ENCODE data around the gene CCNI. TPM values are rescaled to one million over a fixed set of nuclear protein-coding genes. Genes with fewer than 3 reads are reported as not detected.
"Not testable (repeated sequence)": the region's sequence is repeated elsewhere in the genome, so short reads cannot be mapped to it uniquely, and the experiment has no call there.

CCNI gene
- total RNA-seq, 2 donors from 2014 or later = 212 to 217 TPM

DNA sequence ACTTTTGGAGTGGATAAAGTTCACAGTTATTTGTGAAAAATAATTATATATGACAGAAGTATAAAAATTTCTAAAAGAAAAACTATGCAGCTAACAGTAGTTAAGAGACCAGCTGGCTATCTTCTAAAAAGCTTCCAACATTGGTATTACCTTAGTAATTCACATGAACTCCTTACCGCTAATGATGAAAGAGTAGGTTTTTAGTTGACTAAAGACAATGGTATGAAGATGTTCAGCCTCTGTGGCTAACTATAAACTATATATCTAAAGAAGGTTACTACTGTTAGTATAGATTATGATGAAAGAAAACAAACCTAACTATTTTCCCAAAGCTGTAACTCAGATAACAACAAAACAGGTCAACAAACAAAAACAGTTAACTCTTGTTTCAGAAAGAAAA, 10.4 kb downstream of the CCNI start:
- Mint-ChIP-seq H3K9me3 (no peaks in the 10 kb centered on the region), H3K36me3 (peaks cover 11 to 24% of the 10 kb centered on the region in 2 donors), H3K27ac (no peak overlapping the region)
- ATAC-seq = no peak
- DNase-seq (ENCODE audit: low spot score in 2 of 2) = no peak

DNA sequence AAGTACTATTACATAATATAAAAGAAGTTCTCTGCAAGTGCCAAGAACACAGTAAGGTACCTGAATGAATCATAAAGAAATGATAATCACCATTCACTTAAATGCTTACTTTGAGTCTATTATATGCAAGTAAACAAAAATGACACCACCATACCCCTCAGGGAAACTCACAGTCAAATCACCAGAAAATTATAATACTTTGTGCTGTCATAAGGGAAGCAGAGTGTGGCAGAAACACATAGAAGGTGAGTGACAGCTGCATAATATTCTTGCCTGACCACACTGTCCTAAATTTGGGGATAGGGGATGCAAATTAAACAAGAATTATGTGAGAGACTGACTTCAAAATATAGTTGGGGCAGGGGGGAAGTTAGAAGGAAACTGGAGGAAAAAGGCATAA, 12.9 kb downstream of the CCNI start:
- Mint-ChIP-seq H3K36me3 (peaks cover 11 to 15% of the 10 kb centered on the region in 2 donors), H3K9me3 (no peaks in the 10 kb centered on the region), H3K27ac (peak overlapping the region in 1 of 2 donors; percentile 47)
- no peak for DNase-seq (ENCODE audit: low spot score in 2 of 2)
- ATAC-seq = peak; percentile 37 to 79

DNA sequence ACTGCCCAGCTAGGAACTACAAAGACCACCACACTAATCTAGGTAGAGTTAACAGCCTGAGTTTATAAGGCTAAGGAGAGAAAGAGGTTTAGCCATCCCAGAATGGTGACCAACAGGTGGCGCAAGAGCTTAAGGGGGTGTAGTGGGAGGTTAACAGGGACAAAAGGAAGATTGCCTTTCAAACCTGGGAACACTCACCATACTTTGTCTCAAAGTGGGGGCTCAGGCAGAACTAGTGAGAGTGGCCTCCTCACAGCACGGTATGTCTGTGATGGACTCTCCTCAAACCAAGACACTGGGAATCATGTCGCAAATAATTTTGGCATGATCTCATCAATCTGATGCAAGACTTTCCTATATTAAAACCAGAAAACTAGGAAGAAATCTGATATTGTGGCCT, 23.4 kb downstream of the CCNI start:
- H3K36me3 Mint-ChIP-seq = peaks cover 5 to 15% of the 10 kb centered on the region in 2 donors
- peak; percentile 37 to 43 for ATAC-seq

DNA sequence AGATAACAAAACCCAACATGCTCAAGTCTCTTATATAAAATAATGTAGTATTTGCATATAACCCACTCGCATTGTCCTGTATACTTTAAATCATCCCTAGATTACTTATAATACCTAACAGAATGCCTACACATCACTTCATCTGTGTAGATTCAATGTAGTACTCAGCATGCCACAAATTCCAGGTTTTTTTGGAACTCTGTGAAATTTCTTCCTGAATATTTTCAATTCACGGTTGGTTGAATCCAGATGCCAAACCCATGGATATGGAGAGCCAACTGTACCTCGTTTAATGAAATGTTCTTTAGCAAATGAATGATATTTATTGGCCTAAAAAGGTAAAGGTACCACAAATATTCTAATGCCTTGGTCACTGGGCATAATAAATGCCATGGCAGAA, 24.8 kb downstream of the CCNI start:
- peaks cover 5 to 8% of the 10 kb centered on the region in 2 donors for H3K36me3 Mint-ChIP-seq
- H3K9me3 Mint-ChIP-seq = no peaks in the 10 kb centered on the region
- ATAC-seq (no peak), DNase-seq (ENCODE audit: low spot score in 2 of 2) (no peak)
- no peak overlapping the region for H3K27ac Mint-ChIP-seq

More for the DNA sequence above, 23.4 kb downstream of the CCNI start:
- peak in 1 of 2 donors; percentile 54 for DNase-seq (ENCODE audit: low spot score in 2 of 2)
- Mint-ChIP-seq H3K9me3 (no peaks in the 10 kb centered on the region), H3K27ac (peak overlapping the region in 1 of 2 donors; percentile 64)

DNA sequence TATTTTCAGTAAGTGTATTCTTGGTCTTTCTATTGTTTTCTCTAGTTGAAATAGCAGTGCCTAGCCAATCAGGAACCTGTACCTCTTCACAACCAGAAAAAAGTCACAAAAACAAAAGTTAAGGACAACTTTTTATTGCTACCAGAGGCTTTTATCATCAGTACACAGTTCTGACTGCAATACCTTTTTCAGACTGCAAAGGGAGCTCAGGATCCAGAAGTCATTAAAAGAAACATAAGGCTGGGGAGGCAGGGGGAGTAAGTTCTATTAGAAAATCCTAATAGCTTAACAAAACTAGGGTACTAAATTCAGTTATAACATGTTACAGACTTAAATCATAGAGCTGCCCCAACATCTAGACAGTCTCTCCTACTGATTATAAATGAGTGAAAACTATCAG, 28.8 kb downstream of the CCNI start:
- peak overlapping the region; percentile 49 to 78 for H3K27ac Mint-ChIP-seq

DNA sequence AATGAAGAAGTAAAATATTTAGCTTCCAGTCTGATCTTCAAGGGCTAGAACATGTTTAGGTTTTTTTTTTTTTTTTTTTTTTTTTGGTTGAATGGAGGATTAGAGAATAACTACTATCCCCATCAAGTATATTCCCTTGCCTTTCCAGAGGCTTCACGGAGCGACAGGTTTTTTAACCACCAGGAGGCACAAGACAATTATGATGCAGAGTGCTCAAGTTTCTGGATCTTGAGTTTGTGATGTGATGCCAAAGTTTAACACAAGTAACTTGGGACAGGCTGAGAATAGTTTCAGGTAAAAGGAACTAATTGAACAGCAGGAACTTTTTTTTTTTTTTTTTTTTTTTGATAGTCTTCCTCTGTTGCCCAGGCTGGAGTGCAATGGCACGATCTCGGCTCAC, 30.3 kb downstream of the CCNI start:
- ATAC-seq (no peak), DNase-seq (ENCODE audit: low spot score in 2 of 2) (no peak)
- Mint-ChIP-seq H3K27ac (peak overlapping the region in 1 of 2 donors; percentile 49), H3K36me3 (peaks cover 0 to 5% of the 10 kb centered on the region in 2 donors), H3K9me3 (no peaks in the 10 kb centered on the region)

More for the DNA sequence above, 28.8 kb downstream of the CCNI start:
- peaks cover 3 to 5% of the 10 kb centered on the region in 2 donors for H3K36me3 Mint-ChIP-seq
- ATAC-seq = no peak
- H3K9me3 Mint-ChIP-seq = no peaks in the 10 kb centered on the region
- no peak for DNase-seq (ENCODE audit: low spot score in 2 of 2)

DNA sequence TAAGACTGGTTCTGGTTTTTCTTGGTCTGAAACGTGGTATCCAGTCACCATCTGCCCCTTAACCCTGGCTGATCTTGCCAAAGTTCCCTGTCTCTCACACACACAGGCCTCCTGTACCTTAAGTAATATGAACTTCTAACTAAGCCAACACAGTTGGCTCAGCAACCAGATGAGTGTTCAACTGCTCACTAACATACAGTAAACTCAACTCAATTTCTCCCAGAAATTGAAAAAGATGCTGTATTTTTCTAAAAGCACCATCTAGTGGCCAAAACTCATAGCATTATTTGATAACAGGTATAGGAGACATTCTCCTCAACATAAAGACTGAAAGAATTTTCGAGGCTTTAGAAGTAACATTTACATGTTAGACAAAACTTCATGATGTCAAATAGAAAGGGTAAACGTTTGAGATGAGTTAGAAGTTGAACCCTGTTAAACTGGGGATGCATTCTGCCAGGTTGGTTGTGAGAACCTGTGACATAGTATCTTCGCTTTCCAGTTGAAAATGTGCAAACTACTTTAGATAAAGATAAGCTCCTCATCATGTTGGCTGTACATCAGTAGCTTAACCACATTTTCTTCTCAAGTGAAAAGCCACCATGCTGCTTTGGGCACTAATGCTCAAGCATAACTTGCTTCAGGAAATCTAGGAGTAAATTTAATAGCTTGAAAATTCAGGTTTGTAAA, 31.2 kb downstream of the CCNI start:
- Mint-ChIP-seq H3K36me3 (peaks cover 0 to 5% of the 10 kb centered on the region in 2 donors), H3K9me3 (no peaks in the 10 kb centered on the region), H3K27ac (no peak overlapping the region)
- ATAC-seq (peak; percentile 52 to 55), DNase-seq (ENCODE audit: low spot score in 2 of 2) (no peak)

DNA sequence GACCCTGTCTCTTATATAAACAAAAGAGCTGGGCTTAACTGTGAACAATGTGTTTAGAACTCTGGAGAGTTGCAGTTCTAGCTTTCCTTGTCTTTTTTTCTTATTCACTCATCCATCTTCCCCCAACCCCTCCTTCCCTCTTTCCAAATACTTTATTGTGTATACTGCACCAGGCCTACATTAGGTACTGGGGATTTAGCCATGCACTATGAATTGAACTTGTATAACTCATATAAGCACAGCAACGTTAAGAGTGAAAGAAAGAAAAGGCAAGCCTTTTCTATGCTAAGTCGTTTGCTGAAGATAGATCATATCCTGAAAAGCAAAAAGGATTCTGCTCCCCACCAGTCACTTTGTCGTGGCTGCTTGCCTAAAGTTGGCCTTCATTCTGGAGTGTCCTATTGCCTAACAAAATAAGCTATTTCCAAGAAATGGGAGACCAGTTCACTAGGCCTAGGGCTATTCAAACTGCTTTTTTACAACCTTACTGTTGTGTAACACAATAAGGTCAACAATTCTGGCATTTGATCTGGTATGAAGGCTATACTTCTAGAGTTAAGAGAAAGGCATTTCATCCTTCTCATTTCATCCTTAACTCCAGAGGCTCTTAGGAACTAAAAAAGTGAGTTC, 32.2 kb downstream of the CCNI start:
- ATAC-seq = no peak
- H3K27ac Mint-ChIP-seq = no peak overlapping the region
- DNase-seq (ENCODE audit: low spot score in 2 of 2) = no peak
- H3K9me3 Mint-ChIP-seq = no peaks in the 10 kb centered on the region
- peaks cover 5% of the 10 kb centered on the region in 2 donors for H3K36me3 Mint-ChIP-seq

DNA sequence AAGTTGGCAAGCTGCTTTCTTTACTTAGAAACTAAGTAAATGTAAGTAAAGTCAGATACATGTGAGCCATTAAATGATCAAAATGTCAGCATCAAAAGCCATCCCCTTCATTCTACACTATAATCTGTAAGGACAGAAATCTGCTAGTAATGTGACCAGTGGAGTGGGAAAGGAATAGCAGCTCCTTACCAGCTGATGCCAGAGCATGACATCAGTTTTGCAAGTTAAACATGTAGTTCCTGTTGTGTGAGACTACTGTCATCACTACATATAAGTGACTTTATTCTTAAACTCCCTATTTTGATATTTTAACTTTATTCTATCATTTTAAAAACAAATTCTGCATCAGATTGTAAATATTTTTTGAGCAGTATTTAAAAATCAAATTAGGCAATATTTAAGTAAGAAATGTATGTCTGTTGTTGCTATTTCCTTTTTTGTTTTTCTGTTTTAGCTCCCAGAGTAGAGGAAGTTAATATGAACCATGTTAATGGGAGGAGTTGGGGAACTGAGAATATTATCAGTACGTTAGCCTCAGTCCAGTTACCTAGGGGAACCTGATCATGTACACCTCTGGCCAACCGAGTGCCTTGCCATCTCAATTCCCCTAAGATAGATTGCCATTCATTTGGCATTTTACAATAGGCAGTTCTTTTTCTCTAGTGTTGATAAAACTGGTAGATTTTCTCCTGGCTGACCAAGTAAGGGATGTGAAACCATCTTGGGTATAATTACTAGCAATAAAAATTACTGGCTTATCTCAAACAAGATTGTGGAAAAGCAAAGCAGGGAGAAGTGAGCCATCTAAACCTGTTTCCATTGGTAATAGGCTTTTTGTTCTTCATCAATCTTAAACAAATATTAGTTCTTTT, 34.7 kb downstream of the CCNI start:
- ATAC-seq (no peak), DNase-seq (ENCODE audit: low spot score in 2 of 2) (no peak)
- Mint-ChIP-seq H3K27ac (no peak overlapping the region), H3K36me3 (peaks cover 6 to 8% of the 10 kb centered on the region in 2 donors), H3K9me3 (no peaks in the 10 kb centered on the region)

DNA sequence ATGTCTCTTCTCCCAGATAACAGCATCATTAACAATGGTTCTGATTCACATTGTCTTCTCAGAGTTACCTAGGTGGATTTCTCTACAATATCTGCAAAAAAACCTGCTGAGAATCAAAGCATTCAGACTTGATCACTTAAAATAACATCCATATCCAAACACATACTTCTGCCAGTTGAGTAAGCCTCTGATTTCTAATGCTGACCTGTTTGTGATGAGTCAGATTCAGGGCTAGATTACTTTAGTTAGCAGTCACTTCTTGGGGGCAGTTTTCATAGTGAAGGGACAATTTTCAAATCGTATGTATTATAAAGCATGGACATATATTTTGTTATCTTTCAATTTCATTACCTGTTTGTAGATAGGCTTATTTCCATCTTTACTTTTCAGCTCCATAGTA, 35.5 kb downstream of the CCNI start:
- DNase-seq (ENCODE audit: low spot score in 2 of 2) (no peak), ATAC-seq (no peak)
- Mint-ChIP-seq H3K36me3 (peaks cover 6 to 8% of the 10 kb centered on the region in 2 donors), H3K9me3 (no peaks in the 10 kb centered on the region), H3K27ac (no peak overlapping the region)

DNA sequence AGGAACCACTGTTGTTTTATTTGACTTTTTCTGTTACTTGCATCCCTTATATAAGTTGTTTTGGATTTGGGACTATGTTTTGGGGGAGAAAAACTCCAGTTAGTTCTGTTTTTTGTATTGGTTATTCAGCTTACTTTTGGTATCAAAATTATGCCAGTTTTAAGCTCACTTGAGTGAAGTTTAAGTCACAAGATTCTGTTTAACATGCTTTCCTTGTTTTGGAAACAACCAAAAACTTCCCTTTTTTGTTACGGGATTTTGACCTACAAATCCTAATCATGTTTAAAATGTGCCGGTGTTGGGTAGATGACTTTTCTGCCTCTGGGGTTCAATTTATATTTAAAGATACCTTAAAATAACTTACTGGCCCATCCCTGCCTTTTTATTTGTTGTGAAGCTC, 36.0 kb downstream of the CCNI start:
- no peak for ATAC-seq
- Mint-ChIP-seq H3K36me3 (peaks cover 6 to 13% of the 10 kb centered on the region in 2 donors), H3K9me3 (no peaks in the 10 kb centered on the region), H3K27ac (no peak overlapping the region)
- no peak for DNase-seq (ENCODE audit: low spot score in 2 of 2)

DNA sequence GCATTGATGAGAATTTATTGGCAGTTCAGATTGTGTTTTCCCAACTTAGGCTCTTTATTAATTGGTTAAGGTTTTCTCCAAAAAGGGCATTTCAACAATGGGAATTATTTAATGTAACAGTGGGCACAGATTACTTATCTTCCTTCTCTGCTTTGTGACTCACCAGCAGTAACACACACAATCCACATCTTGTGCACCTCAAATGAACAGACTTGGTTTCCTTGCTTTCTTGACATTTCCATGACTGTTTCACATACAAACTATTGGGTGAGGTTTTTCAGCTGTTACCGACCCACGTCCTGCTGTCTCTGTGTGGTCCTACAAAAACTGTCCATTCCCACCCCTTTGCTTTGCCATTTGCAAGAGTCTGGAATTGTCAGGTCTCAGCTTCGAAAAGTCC, 38.1 kb downstream of the CCNI start:
- DNase-seq (ENCODE audit: low spot score in 2 of 2) (no peak), ATAC-seq (no peak)
- Mint-ChIP-seq H3K27ac (no peak overlapping the region), H3K9me3 (no peaks in the 10 kb centered on the region), H3K36me3 (peaks cover 6 to 14% of the 10 kb centered on the region in 2 donors)

DNA sequence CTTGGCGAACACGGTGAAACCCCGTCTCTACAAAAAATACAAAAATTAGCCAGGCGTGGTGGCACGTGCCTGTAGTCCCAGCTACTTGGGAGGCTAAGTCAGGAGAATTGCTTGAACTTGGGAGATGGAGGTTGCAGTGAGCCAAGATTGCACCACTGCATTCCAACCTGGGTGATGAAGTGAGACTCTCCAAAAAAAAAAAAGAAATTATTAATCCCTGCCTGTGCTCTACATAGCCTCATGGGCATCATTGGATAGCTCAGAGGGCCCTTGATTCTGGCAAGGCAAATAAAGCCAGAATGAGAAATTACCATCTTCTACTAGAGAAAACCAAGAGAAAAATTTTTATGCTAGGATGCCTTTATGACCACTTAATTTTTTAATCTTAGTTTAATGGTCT, 38.6 kb downstream of the CCNI start:
- peaks cover 6 to 14% of the 10 kb centered on the region in 2 donors for H3K36me3 Mint-ChIP-seq
- ATAC-seq; H3K9me3 Mint-ChIP-seq; DNase-seq (ENCODE audit: low spot score in 2 of 2); H3K27ac Mint-ChIP-seq: not testable (repeated sequence)

DNA sequence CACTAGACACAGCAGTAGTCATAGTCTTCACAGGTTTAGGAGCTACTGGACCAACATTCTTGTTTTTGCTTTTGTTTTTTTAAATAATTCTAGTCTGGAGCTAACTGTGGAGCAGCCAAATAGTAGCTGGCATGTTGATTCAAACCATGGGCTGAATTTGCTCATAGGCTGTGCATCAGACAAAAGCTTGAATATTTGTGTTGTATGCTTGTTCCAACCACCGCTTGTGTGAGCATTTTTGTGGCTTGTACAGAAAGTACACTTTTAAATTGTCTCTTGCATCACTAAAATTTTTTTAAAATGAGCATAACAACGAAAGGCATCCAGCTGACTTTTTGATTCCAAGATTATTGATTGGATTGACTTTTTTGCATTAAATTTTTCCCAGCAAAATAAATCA, 39.6 kb downstream of the CCNI start:
- no peaks in the 10 kb centered on the region for H3K9me3 Mint-ChIP-seq
- peaks cover 6 to 14% of the 10 kb centered on the region in 2 donors for H3K36me3 Mint-ChIP-seq
- ATAC-seq (no peak), DNase-seq (ENCODE audit: low spot score in 2 of 2) (no peak)
- no peak overlapping the region for H3K27ac Mint-ChIP-seq

DNA sequence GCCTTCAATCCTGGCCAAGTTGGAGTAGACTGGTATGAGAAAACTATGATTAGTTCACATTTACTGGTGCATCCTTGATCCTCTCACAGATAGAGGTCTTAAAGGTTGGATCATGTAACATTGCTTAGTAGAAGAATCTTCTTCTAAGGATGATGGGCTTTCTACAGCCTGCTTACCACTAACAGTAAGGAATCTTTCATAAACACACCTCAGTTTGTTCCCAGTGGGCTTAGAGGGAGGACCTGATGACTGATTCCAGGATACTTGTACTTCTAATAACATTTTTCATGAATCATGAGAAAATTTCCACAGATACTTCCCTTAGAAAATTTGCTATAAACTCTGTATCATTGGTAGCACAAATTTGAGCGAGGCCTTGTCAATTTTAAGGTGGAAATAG, 40.6 kb downstream of the CCNI start:
- Mint-ChIP-seq H3K36me3 (peaks cover 13 to 14% of the 10 kb centered on the region in 2 donors), H3K9me3 (no peaks in the 10 kb centered on the region), H3K27ac (no peak overlapping the region)
- DNase-seq (ENCODE audit: low spot score in 2 of 2) (no peak), ATAC-seq (no peak)

DNA sequence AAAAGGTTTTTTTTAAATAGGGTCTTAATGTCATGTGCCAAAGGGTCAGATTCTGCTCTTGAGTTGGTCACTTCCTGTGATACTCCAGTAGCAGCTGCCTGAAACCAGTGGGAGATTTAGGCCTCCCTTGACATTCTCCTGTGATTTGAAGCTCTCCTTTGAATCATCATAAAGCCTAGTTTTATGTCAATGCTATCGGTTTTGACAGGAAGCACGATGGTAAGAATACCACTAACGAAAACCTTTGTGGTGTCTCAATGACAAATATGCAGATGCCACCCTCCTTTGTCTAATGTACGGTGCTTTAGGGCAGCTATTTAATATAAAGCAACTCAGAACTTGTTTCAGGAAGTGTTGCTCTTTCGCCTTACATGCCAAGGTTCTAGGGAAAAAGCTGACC, 44.2 kb downstream of the CCNI start:
- peak overlapping the region in 1 of 2 donors; percentile 17 for H3K27ac Mint-ChIP-seq
- H3K36me3 Mint-ChIP-seq = peaks cover 6 to 10% of the 10 kb centered on the region in 2 donors
- no peaks in the 10 kb centered on the region for H3K9me3 Mint-ChIP-seq
- peak; percentile 65 to 88 for ATAC-seq
- DNase-seq (ENCODE audit: low spot score in 2 of 2) = peak in 1 of 2 donors; percentile 17

DNA sequence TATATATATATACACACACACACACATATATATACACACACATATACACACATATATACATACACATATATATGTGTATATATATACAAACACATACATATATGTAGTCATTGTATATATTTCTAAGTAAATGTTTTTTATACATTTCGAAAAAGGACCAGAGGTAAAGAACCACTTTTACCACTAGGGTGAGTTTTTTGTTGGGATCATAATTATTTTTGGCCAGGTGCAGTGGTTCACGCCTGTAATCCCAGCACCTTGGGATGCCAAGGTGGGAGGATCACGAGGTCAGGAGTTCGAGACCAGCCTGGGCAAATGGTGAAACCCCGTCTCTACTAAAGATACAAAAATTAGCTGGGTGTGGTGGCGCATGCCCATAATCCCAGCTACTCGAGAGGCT, 46.0 kb downstream of the CCNI start:
- ATAC-seq, H3K27ac Mint-ChIP-seq: not testable (repeated sequence)
- H3K36me3 Mint-ChIP-seq = peaks cover 8 to 15% of the 10 kb centered on the region in 2 donors

More for the DNA sequence above, 46.0 kb downstream of the CCNI start:
- not testable (repeated sequence) for H3K9me3 Mint-ChIP-seq; DNase-seq (ENCODE audit: low spot score in 2 of 2)
